Activated naive CD4-positive, alpha-beta T cell treated with anti-CD3 and anti-CD28 coated beads, Interleukin-2, amount 50 U/mL, for 72 hours (primary cell): ENCODE measurements around the gene PDRG1. TPM values are rescaled to one million over a fixed set of nuclear protein-coding genes. Genes with fewer than 3 reads are reported as not detected.
"Not testable (repeated sequence)": the region's sequence is repeated elsewhere in the genome, so short reads cannot be mapped to it uniquely, and the experiment has no call there.

Experiments used
- ATAC-seq, 2 donors: fragments of 150-1000 bp; cut with Tn5 transposase; 2 replicates each; pipeline ENCODE4 v1.10.0; 2021; ENCODE audit warnings: mild to moderate bottlenecking in 2 of 2, moderate library complexity in 2 of 2
- DNase-seq, 2 donors: peaks; one replicate each; pipeline ENCODE4 v3.0.0; 2021 to 2022; ENCODE audit warnings: low spot score in 2 of 2
- H3K27ac Mint-ChIP-seq, 2 donors: one replicate each; pipeline ENCODE4 v1.8.0; 2022; ENCODE audit warnings: mild to moderate bottlenecking in 2 of 2, mixed read lengths in 2 of 2
- H3K36me3 Mint-ChIP-seq, 2 donors: one replicate each; pipeline ENCODE4 v1.8.0; 2022; ENCODE audit warnings: mixed read lengths in 2 of 2
- H3K9me3 Mint-ChIP-seq, 2 donors: one replicate each; pipeline ENCODE4 v1.8.0; 2022; ENCODE audit warnings: mixed read lengths in 2 of 2
- total RNA-seq, 2 donors: library from RNA; stranded (reverse); gene quantifications; one replicate each; pipeline ENCODE4 v1.2.3, GENCODE V29; 2022

Gene PDRG1
- total RNA-seq, 2 donors from 2014 or later = 13.1 to 20.6 TPM

- ATAC-seq (no peak), DNase-seq (no peak)
- H3K27ac Mint-ChIP-seq = peak overlapping the region in 1 of 2 donors; percentile 37
- H3K9me3 Mint-ChIP-seq = no peaks in the 10 kb centered on the region
- H3K36me3 Mint-ChIP-seq = peaks cover 0 to 2% of the 10 kb centered on the region in 2 donors
Observed at GRCh38 chr20:31943052-31943471, 8.8 kb downstream of the PDRG1 start.

GRCh38 chr20:31939661-31940060 lies 12.2 kb downstream of the PDRG1 start:
- no peak for ATAC-seq
- H3K27ac Mint-ChIP-seq = no peak overlapping the region
- no peak for DNase-seq
- H3K36me3 Mint-ChIP-seq = no peaks in the 10 kb centered on the region
- no peaks in the 10 kb centered on the region for H3K9me3 Mint-ChIP-seq

- no peak for ATAC-seq
- Mint-ChIP-seq H3K9me3 (no peaks in the 10 kb centered on the region), H3K27ac (no peak overlapping the region), H3K36me3 (no peaks in the 10 kb centered on the region)
- no peak for DNase-seq
Observed at GRCh38 chr20:31937820-31938219, 14.0 kb downstream of the PDRG1 start.

- DNase-seq = no peak
- Mint-ChIP-seq H3K36me3 (no peaks in the 10 kb centered on the region), H3K9me3 (no peaks in the 10 kb centered on the region), H3K27ac (no peak overlapping the region)
- ATAC-seq = no peak
Observed at GRCh38 chr20:31936420-31936819, 15.4 kb downstream of the PDRG1 start.

GRCh38 chr20:31934968-31935764 lies 16.7 kb downstream of the PDRG1 start:
- DNase-seq (no peak), ATAC-seq (peak in 1 of 2 donors; percentile 22)
- no peak overlapping the region for H3K27ac Mint-ChIP-seq
- H3K36me3 Mint-ChIP-seq = no peaks in the 10 kb centered on the region
- no peaks in the 10 kb centered on the region for H3K9me3 Mint-ChIP-seq

- no peak for DNase-seq
- Mint-ChIP-seq H3K36me3 (no peaks in the 10 kb centered on the region), H3K27ac (no peak overlapping the region), H3K9me3 (no peaks in the 10 kb centered on the region)
- ATAC-seq = no peak
Observed at GRCh38 chr20:31934491-31934890, 17.4 kb downstream of the PDRG1 start.

GRCh38 chr20:31933698-31934097 lies 18.1 kb downstream of the PDRG1 start:
- H3K36me3 Mint-ChIP-seq = no peaks in the 10 kb centered on the region
- H3K9me3 Mint-ChIP-seq = no peaks in the 10 kb centered on the region
- DNase-seq = no peak
- H3K27ac Mint-ChIP-seq = no peak overlapping the region
- ATAC-seq = no peak

GRCh38 chr20:31930779-31931178 lies 21.1 kb downstream of the PDRG1 start:
- Mint-ChIP-seq H3K36me3 (no peaks in the 10 kb centered on the region), H3K27ac (no peak overlapping the region), H3K9me3 (no peaks in the 10 kb centered on the region)
- DNase-seq (no peak), ATAC-seq (no peak)

GRCh38 chr20:31929631-31930030 lies 22.2 kb downstream of the PDRG1 start:
- not testable (repeated sequence) for H3K9me3 Mint-ChIP-seq, ATAC-seq, DNase-seq, H3K36me3 Mint-ChIP-seq, H3K27ac Mint-ChIP-seq

GRCh38 chr20:31927627-31928159 lies 24.2 kb downstream of the PDRG1 start:
- no peak for DNase-seq
- no peaks in the 10 kb centered on the region for H3K9me3 Mint-ChIP-seq
- H3K27ac Mint-ChIP-seq = no peak overlapping the region
- ATAC-seq = no peak
- no peaks in the 10 kb centered on the region for H3K36me3 Mint-ChIP-seq

- H3K27ac Mint-ChIP-seq = no peak overlapping the region
Observed at GRCh38 chr20:31926493-31926892, 25.4 kb downstream of the PDRG1 start.

GRCh38 chr20:31925631-31926030 lies 26.2 kb downstream of the PDRG1 start:
- no peak for DNase-seq
- no peaks in the 10 kb centered on the region for H3K36me3 Mint-ChIP-seq
- no peaks in the 10 kb centered on the region for H3K9me3 Mint-ChIP-seq
- peak overlapping the region in 1 of 2 donors; percentile 70 for H3K27ac Mint-ChIP-seq
- ATAC-seq = no peak

More at GRCh38 chr20:31926493-31926892, 25.4 kb downstream of the PDRG1 start:
- Mint-ChIP-seq H3K9me3 (no peaks in the 10 kb centered on the region), H3K36me3 (no peaks in the 10 kb centered on the region)
- DNase-seq (no peak), ATAC-seq (no peak)

- H3K36me3 Mint-ChIP-seq = no peaks in the 10 kb centered on the region
- ATAC-seq (no peak), DNase-seq (no peak)
- no peak overlapping the region for H3K27ac Mint-ChIP-seq
- H3K9me3 Mint-ChIP-seq = no peaks in the 10 kb centered on the region
Observed at GRCh38 chr20:31924561-31924960, 27.3 kb downstream of the PDRG1 start.

GRCh38 chr20:31923388-31924331 lies 28.2 kb downstream of the PDRG1 start:
- Mint-ChIP-seq H3K9me3 (no peaks in the 10 kb centered on the region), H3K36me3 (no peaks in the 10 kb centered on the region), H3K27ac (peak overlapping the region in 1 of 2 donors; percentile 0)
- peak in 1 of 2 donors; percentile 63 for ATAC-seq
- DNase-seq = no peak

GRCh38 chr20:31922588-31922987 lies 29.3 kb downstream of the PDRG1 start:
- DNase-seq (no peak), ATAC-seq (no peak)
- H3K36me3 Mint-ChIP-seq = no peaks in the 10 kb centered on the region
- H3K27ac Mint-ChIP-seq = no peak overlapping the region
- H3K9me3 Mint-ChIP-seq = no peaks in the 10 kb centered on the region

- ATAC-seq (no peak), DNase-seq (no peak)
- no peak overlapping the region for H3K27ac Mint-ChIP-seq
- H3K9me3 Mint-ChIP-seq = no peaks in the 10 kb centered on the region
- H3K36me3 Mint-ChIP-seq = no peaks in the 10 kb centered on the region
Observed at GRCh38 chr20:31922181-31922580, 29.7 kb downstream of the PDRG1 start.

- not testable (repeated sequence) for DNase-seq, H3K36me3 Mint-ChIP-seq, H3K27ac Mint-ChIP-seq, H3K9me3 Mint-ChIP-seq, ATAC-seq
Observed at GRCh38 chr20:31921480-31921879, 30.4 kb downstream of the PDRG1 start.
